NCI-H345 (cell line): ENCODE results near the gene VPS13C.
A peak's percentile ranks its signal among the peaks of the same experiment; 100 is the strongest.

ENCODE experiments used
- DNase-seq: peaks from one replicate; lab custom pipeline; 2025; lab: John Stamatoyannopoulos, UW

Gene VPS13C

GRCh38 chr15:61935493-61935892 is 124.8 kb downstream of the VPS13C start:
- no peak for DNase-seq

- DNase-seq, result no peak
These were observed 130.8 kb downstream of the VPS13C start for GRCh38 chr15:61929452-61929851.

- DNase-seq, result no peak
These were observed 137.1 kb downstream of the VPS13C start for GRCh38 chr15:61923173-61923572.

GRCh38 chr15:61921093-61921492 is 139.2 kb downstream of the VPS13C start:
- no peak for DNase-seq

- no peak for DNase-seq
These were observed 142.8 kb downstream of the VPS13C start for GRCh38 chr15:61917457-61917856.

- DNase-seq, result no peak
These were observed 144.1 kb downstream of the VPS13C start for GRCh38 chr15:61916104-61916503.

- no peak for DNase-seq
These were observed 144.6 kb downstream of the VPS13C start for GRCh38 chr15:61915640-61916039.

GRCh38 chr15:61910839-61911369 is 149.3 kb downstream of the VPS13C start:
- DNase-seq, result no peak

GRCh38 chr15:61908241-61908640 is 152.0 kb downstream of the VPS13C start:
- DNase-seq, result no peak

GRCh38 chr15:61907753-61908086 is 152.5 kb downstream of the VPS13C start:
- no peak for DNase-seq

GRCh38 chr15:61906961-61907752 is 153.1 kb downstream of the VPS13C start:
- DNase-seq, result no peak

GRCh38 chr15:61893146-61893545 is 167.1 kb downstream of the VPS13C start:
- no peak for DNase-seq

- no peak for DNase-seq
These were observed 168.1 kb downstream of the VPS13C start for GRCh38 chr15:61892140-61892539.

- no peak for DNase-seq
These were observed 170.1 kb downstream of the VPS13C start for GRCh38 chr15:61890106-61890505.

GRCh38 chr15:61889706-61890105 is 170.5 kb downstream of the VPS13C start:
- DNase-seq, result no peak

GRCh38 chr15:61888074-61888780 is 172.0 kb downstream of the VPS13C start:
- no peak for DNase-seq

- no peak for DNase-seq
These were observed 180.2 kb downstream of the VPS13C start for GRCh38 chr15:61880084-61880483.

GRCh38 chr15:61879219-61879618 is 181.0 kb downstream of the VPS13C start:
- no peak for DNase-seq

GRCh38 chr15:61871926-61872522 is 188.2 kb downstream of the VPS13C start:
- DNase-seq, result peak; percentile 4

- no peak for DNase-seq
These were observed 190.6 kb downstream of the VPS13C start for GRCh38 chr15:61869656-61870055.

- no peak for DNase-seq
These were observed 198.3 kb downstream of the VPS13C start for GRCh38 chr15:61861962-61862361.

GRCh38 chr15:61857169-61857829 is 202.9 kb downstream of the VPS13C start:
- no peak for DNase-seq
